Right ventricle myocardium superior (tissue), 1 donor: ENCODE data around the gene CASKIN1. TPM values are rescaled to one million over a fixed set of nuclear protein-coding genes. Genes with fewer than 3 reads are reported as not detected.
"Not testable (repeated sequence)": the region's sequence is repeated elsewhere in the genome, so short reads cannot be mapped to it uniquely, and the experiment has no call there.

ENCODE experiments used
- ATAC-seq: fragments of 200-7000 bp; cut with Tn5 transposase; one replicate; pipeline ENCODE4 v1.9.1; 2020; ENCODE audit warnings: mild to moderate bottlenecking; ENCODE audit not compliant: poor library complexity
- DNase-seq: peaks from one replicate; pipeline ENCODE4 v3.0.0-alpha.2; 2020
- intact Hi-C: fragments of 100-400 bp; cut with DNase I; formaldehyde crosslinking; loops from one replicate; pipeline ENCODE4 v1.11.2; 2022
- total RNA-seq: library from RNA; stranded (reverse); fragmentation: NEBNext Ultra II Directional; extraction: Animal tissue kit (Norgen Biotek cat#: 25700); gene quantifications from one replicate; pipeline ENCODE4 v1.2.1, GENCODE V29; 2021
- donor health status: DM: no; HTN: yes; CAD: no; lungs with severe emphysema.

CASKIN1 gene
- total RNA-seq, 1 donor from 2014 or later = 5.3 TPM

GRCh38 chr16:2213817-2214718 is 17.7 kb upstream of the CASKIN1 start:
- no peak for ATAC-seq

GRCh38 chr16:2212362-2213324 is 16.2 kb upstream of the CASKIN1 start:
- DNase-seq (peak; percentile 82), ATAC-seq (peak; percentile 43)
- intact Hi-C loops = no loop called here

More at GRCh38 chr16:2213817-2214718, 17.7 kb upstream of the CASKIN1 start:
- no peak for DNase-seq
- intact Hi-C loops = no loop called here

- ATAC-seq (peak; percentile 1), DNase-seq (no peak)
- intact Hi-C loops = no loop called here
Observed at GRCh38 chr16:2211923-2212347, 15.5 kb upstream of the CASKIN1 start.

GRCh38 chr16:2210386-2211365 is 14.3 kb upstream of the CASKIN1 start, which contains the start of gene BRICD5:
BRICD5 (minus strand) TSS chr16:2210863; CDS start chr16:2210833, 30 bp downstream.
- intact Hi-C loops = no loop called here
- ATAC-seq = no peak
- no peak for DNase-seq

- intact Hi-C loops = no loop called here
- DNase-seq (no peak), ATAC-seq (no peak)
Observed at GRCh38 chr16:2210009-2210332, 13.6 kb upstream of the CASKIN1 start.

DNA sequence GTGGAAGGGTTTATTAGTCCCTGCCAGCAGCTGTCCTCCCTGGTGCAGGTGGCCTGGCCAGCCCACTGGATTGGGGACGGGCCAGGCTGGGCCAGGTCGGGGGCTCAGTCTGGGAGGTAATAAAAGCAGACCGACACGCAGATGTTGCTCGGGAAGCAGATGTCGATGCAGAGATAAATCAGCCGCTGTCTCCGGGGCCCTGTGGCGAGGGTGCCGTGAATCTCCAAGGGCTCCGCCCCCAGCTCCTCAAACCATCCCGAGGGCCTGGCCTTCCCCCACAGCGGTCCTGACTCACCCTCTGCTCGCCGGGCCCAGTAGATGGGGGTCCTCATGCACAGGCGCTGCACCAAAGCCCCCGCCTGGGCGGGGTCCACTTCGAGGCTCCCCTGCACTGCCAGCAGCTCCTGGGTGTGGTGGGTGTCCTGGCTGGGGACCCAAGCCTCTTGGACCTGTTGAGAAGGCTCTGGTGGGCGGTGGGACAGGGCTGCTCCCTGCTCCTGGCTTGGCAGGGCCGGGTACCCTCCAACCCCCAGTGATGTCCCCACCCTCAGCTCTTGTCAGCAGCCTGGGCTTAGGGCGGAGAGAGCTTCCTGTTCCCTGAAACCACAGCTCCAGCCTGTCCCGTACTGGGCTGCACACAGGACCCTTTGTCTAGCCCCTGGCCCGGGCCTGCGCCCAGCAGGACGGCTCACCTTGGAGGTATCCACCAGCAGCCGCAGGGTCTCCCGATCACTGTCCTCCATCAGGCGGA is 13.0 kb upstream of the CASKIN1 start:
- ATAC-seq (no peak), DNase-seq (no peak)
- intact Hi-C loops = no loop called here

DNA sequence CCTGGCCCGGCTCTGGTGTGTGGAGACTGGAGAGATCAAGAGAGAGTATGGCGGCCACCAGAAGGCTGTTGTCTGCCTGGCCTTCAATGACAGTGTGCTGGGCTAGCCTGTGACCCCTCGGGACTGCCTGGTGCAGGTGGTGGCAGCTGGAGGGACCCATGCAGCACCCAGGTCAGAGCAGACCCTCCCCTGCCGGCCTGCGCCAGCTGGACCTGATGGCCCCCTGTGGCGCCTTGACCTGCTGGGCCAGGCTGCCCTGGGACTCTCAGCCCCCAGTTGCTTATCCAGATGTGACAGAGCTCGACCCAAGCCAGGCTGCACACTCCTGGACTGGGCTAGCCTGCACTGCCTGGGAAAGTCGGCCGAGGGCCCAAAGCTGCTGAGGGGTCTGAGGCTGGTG is 12.4 kb upstream of the CASKIN1 start:
- ATAC-seq (no peak), DNase-seq (no peak)
- intact Hi-C loops = no loop called here

DNA sequence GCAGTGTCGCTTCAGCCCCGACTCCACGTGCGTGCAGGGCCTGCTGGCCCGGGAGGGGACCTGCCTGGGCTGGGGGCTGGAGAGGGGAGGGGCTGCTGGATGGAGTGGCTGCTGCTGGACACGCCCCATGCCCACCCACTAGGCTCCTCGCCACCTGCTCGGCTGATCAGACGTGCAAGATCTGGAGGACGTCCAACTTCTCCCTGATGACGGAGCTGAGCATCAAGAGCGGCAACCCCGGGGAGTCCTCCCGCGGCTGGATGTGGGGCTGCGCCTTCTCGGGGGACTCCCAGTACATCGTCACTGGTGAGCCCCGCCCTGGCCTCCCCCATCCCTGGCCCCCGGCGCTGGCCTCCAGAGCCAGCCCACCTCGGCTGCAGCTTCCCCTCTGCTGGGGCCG is 11.9 kb upstream of the CASKIN1 start:
- ATAC-seq (no peak), DNase-seq (no peak)
- intact Hi-C loops = no loop called here

DNA sequence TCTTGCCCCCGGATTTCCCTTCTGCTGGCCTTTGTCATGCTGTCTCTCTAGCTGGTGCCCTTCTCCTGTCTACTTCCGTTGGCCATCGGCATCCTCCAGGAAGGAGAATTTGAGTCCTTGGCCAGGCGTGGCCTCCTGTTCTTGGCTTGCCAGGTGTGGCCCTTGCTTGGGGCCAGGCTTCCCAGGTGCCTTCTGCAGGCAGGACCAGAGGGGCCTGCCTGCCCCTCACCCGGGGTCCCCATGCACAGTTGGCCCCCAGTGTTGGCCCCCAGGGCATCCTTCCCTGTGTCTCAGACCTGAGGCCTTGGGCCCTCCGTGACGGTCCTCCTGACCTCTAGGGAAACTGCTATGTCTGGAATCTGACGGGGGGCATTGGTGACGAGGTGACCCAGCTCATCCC is 11.5 kb upstream of the CASKIN1 start:
- ATAC-seq (no peak), DNase-seq (no peak)
- intact Hi-C loops = no loop called here

DNA sequence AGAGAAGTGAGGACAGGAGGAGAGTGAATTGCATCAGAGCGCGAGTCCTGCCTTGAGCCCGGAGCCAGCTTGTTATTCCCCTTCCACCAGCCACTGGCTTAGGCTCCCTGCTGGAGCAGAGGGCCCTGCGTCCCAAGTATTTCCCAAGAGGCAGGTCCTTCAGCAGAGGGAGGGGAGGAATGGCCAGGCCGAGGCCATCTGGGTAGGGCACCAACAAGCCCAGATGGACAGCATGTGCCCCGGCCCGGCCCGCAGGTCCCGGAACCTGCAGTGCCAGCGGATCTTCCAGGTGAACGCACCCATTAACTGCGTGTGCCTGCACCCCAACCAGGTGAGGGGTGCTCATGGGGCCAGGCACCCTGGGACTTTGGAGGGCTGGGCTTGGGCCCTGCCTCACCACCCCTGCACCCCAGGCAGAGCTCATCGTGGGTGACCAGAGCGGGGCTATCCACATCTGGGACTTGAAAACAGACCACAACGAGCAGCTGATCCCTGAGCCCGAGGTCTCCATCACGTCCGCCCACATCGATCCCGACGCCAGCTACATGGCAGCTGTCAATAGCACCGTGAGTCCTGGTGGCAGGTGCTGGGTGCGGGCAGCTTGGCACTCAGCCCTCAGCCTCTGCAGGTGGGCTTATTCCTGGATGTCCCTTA is 10.5 kb upstream of the CASKIN1 start:
- DNase-seq (no peak), ATAC-seq (no peak)
- intact Hi-C loops = no loop called here

DNA sequence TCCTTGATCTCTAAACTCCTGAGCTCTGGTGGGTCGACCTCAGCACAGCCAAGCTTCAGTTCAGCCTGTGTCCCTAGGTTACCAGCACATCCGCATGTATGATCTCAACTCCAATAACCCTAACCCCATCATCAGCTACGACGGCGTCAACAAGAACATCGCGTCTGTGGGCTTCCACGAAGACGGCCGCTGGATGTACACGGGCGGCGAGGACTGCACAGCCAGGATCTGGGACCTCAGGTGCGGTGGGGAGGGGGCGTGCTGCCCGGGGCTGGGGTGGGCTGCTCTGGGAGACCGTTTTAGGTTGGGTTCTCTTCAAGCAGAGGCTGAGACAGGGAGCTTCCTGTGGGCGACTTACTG is 10.0 kb upstream of the CASKIN1 start:
- intact Hi-C loops = no loop called here
- ATAC-seq = no peak
- no peak for DNase-seq

DNA sequence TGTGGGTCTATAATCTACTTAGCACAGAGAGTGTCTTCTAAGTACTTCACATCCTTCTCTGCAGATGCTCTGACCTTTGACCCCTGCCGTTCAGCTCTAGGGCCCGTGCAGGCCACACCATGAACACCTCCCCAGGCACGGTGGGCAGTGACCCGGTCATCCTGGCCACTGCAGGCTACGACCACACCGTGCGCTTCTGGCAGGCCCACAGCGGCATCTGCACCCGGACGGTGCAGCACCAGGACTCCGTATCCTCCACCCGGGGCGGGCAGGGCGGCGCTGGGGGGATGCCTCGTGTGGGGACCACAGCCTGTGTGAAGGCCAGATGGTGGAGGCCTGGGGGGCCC is 9.5 kb upstream of the CASKIN1 start:
- ATAC-seq = peak; percentile 9
- intact Hi-C loops = no loop called here
- DNase-seq = no peak

DNA sequence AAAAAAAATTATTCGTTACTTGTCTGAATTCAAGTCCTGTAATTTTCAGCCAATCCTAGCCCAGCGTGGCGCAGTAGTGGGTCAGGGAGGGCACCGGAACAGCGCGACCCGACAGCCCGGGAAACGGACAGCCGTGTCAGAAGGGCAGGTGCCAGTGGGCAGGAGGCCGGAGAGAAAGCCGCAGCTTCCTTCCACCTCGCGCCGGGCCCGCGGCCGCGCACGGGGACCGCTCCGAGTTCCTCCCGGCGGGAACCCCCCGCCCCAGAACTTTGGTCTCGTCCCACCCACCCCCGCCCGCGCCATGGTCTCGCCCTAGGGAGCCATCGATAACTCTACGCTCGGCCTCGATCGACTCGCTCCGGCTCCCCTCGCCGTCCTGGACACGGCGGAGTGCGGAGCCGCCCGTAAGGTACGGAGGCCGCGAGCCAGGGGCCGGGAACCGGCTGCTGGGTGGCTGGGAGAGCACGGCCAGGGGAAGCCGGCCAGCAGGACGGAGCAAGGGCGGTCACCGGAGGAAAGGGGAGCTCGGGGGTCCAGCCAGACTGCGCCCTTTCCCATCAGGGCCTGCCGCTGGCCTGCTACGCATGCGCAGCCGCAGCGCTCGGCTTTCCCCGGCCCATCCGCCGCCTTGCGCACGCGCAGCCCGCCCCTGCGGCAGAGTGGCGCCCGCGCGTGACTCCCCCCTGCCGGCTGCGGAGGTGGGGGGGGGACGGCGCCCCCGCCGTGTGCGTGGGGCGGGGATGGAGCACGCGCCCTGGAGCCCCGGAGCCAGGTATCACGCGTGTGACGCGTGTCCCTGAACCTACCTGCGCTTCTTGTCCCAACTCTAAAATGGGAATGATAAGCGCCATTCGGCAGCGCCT is 8.9 kb upstream of the CASKIN1 start, which contains the start of gene MLST8:
MLST8 (plus strand) TSS at position 351 of the 863 bp plus-strand sequence. CDS start 632 bp downstream, outside the sequence.
- intact Hi-C loops = no loop called here
- DNase-seq (peak; percentile 92), ATAC-seq (peak; percentile 91)

DNA sequence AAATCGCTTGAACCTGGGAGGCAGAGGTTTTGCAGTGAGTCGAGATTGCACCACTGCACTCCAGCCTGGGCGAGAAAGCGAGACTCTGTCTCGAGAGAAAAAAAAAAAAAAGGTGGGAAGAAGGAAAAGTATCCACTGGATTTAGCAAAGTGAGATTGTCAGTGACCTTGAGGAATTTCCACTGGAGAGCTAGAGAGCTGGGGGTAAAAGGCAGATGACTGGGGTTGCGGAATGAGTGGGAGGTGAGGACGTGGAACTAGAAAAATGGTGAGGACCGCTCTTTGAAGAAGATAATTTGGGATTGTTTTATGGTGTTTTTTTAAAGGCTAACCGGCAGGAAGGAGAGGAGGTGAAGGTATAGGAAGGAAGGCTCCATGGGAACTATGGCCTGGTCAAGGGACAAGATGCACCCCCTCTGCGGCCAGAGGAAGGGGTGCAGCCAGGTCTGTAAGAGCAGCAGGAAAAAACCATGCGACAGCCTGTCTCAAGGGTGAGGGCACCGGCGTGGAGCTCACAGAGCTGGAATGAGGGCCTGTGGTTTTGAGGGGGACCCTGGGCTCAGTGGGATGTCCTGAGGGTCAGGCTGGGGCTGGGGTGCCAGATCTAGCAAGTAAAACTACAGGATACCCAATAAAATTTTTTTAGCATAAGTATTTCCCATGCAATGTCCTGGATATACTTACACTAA is 8.2 kb upstream of the CASKIN1 start:
- intact Hi-C loops = no loop called here
- ATAC-seq = no peak
- no peak for DNase-seq

GRCh38 chr16:2203119-2203688 is 6.8 kb upstream of the CASKIN1 start:
- ATAC-seq, DNase-seq, intact Hi-C loops: not testable (repeated sequence)
